Upper lobe of left lung (tissue), 6 donors: ENCODE data around the gene RAB36. TPM values are rescaled to one million over a fixed set of nuclear protein-coding genes. Genes with fewer than 3 reads are reported as not detected.

Experiments used
- ATAC-seq, 2 donors: fragments of 200-7000 bp; cut with Tn5 transposase; one replicate each; pipeline ENCODE4 v1.9.1; 2022; ENCODE audit warnings: mild to moderate bottlenecking in 2 of 2, moderate library complexity in 2 of 2; ENCODE audit not compliant: low FRiP score in 2 of 2
- DNase-seq, 2 donors: peaks; one replicate each; pipeline ENCODE4 v3.0.0-alpha.2; 2019 to 2020
- H3K27ac ChIP-seq, 4 donors: fragments of 200-600 bp; sonication (generic); one replicate each; pipeline ENCODE4 v1.5.1; 2016 to 2019
- H3K27me3 ChIP-seq, 4 donors: fragments of 200-600 bp; sonication (generic); one replicate each; pipeline ENCODE4 v1.5.1; 2017 to 2019
- H3K36me3 ChIP-seq, 4 donors: fragments of 200-600 bp; sonication (generic); one replicate each; pipeline ENCODE4 v1.5.1; 2016 to 2019
- H3K4me1 ChIP-seq, 4 donors: fragments of 200-600 bp; sonication (generic); one replicate each; pipeline ENCODE4 v1.5.1; 2018 to 2019
- H3K4me3 ChIP-seq, 4 donors: fragments of 200-600 bp; sonication (generic); one replicate each; pipeline ENCODE4 v1.5.1; 2017 to 2019; ENCODE audit warnings: mild to moderate bottlenecking in 2 of 4, moderate library complexity in 1 of 4
- H3K9me3 ChIP-seq, 4 donors: fragments of 200-600 bp; sonication (generic); one replicate each; pipeline ENCODE4 v1.5.1; 2018 to 2019
- EP300 ChIP-seq, 4 donors: sonication (generic); formaldehyde crosslinking; IDR thresholded peaks; one replicate each; pipeline ENCODE4 v1.5.1; 2017; ENCODE audit warnings: antibody characterized with exemption in 4 of 4, control low read depth in 2 of 4
- POLR2A ChIP-seq, 4 donors: fragments of 450-650 bp; IDR thresholded peaks; one replicate each; pipeline ENCODE4 v1.5.1; 2016 to 2017; ENCODE audit warnings: antibody characterized with exemption in 4 of 4, mild to moderate bottlenecking in 2 of 4
- POLR2AphosphoS5 ChIP-seq, 2 donors: sonication (generic); formaldehyde crosslinking; IDR thresholded peaks; one replicate each; pipeline ENCODE4 v1.5.1; 2017; ENCODE audit warnings: antibody characterized with exemption in 2 of 2
- WGBS, 2 donors: methylation state at CpG; one replicate each; pipeline ENCODE4 v1.1.5; 2017 to 2018; 5-methylcytosine and 5-hydroxymethylcytosine counted together
- total RNA-seq, 6 donors: library from RNA; depleted of rRNA in 4 of 6; stranded (reverse); fragments of >200 nt in 4 of 6; gene quantifications; one replicate each; pipeline versions ENCODE4 v1.1.0 to v1.2.1, GENCODE V29; 2016 to 2021
- TF ChIP-seq, protein P1 (sequence below), 6 experiments: fragments of 450-650 bp in 4 of 6; fragments of 200-600 bp in 2 of 6; sonication (generic) in 2 of 6; IDR thresholded peaks; one replicate each; pipeline ENCODE4 v1.5.1; 2016 to 2019; ENCODE audit warnings: antibody characterized with exemption in 6 of 6
- donor health status: DM: no; HTN: no; CAD: no; lungs with moderate emphysema.
- donor health status: DM: no; HTN: yes; CAD: no; lungs with severe emphysema.

RAB36 gene, protein sequence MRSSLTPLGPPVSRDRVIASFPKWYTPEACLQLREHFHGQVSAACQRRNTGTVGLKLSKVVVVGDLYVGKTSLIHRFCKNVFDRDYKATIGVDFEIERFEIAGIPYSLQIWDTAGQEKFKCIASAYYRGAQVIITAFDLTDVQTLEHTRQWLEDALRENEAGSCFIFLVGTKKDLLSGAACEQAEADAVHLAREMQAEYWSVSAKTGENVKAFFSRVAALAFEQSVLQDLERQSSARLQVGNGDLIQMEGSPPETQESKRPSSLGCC
- total RNA-seq, result 10 to 100 TPM in 1 of 6 donors, 1 to 10 TPM in 5; 2.6 to 17.5 (median 8.4) TPM

DNA sequence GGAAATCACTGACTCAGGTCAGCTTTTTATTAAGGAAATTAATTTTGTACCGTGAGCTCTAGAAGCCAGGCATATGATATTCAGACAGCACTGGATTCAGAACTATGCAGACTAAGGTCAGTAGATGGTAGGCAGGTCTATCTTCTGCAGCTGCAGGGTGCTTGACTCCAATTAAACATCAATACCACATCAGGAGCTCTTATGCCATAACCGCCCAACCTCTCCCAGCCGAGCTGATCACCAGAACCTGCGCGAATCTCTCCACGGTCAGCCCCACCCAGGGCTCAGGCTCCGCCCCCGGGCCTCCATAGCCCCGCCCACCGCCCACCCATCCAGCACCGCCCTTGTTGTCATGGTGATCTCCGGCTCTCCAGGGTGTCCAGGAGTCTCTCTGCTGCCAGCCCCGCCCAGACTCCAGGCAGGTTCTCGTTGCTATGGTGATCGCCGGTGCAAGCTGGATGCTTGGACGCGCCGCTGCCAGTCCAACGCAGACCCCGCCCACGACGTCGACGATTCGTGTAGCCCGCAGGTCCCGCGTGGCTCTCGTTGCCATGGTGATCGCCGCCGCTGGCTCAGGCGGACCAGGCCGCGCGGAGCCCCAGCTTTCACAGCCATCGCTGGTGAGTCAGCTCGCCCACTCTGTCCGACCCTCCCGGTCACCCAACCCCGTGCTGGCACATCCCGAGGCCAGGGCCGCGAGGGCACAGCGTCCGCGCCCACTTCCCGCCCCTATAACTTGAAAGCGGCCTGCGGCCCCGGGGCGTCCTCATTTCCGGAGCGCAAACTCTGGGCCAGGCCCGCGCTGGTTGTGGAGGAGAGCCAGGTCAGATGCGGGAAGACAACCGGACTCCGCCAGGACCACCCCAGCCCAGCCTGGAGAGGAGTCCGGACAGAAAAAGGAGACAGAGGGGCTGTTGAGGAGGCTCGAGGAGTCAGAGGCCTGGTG, at the start of gene RAB36:
Gene RAB36, plus strand, starts transcription at position 546 of the 946 bp plus-strand sequence. CDS start 1,140 bp downstream, outside the sequence.
- WGBS, 2 donors, result 16 to 19% methylated on average over 20 to 32 of the region's 62 CpGs
- H3K4me3 ChIP-seq, result peak within 1 kb of the TSS; percentile 15 to 56 (median 54)
- TF ChIP-seq, protein P1, sequence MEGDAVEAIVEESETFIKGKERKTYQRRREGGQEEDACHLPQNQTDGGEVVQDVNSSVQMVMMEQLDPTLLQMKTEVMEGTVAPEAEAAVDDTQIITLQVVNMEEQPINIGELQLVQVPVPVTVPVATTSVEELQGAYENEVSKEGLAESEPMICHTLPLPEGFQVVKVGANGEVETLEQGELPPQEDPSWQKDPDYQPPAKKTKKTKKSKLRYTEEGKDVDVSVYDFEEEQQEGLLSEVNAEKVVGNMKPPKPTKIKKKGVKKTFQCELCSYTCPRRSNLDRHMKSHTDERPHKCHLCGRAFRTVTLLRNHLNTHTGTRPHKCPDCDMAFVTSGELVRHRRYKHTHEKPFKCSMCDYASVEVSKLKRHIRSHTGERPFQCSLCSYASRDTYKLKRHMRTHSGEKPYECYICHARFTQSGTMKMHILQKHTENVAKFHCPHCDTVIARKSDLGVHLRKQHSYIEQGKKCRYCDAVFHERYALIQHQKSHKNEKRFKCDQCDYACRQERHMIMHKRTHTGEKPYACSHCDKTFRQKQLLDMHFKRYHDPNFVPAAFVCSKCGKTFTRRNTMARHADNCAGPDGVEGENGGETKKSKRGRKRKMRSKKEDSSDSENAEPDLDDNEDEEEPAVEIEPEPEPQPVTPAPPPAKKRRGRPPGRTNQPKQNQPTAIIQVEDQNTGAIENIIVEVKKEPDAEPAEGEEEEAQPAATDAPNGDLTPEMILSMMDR (IDR thresholded peaks at IDR 0.05), result no peak
- TF ChIP-seq EP300 (IDR thresholded peaks at IDR 0.05), result no peak
- TF ChIP-seq POLR2A (IDR thresholded peaks at IDR 0.05), result peak in 2 of 4 donors; percentile 24 to 42
- peak in 1 of 2 donors; percentile 17 for TF ChIP-seq POLR2AphosphoS5 (IDR thresholded peaks at IDR 0.05)
- H3K27ac ChIP-seq, result peak within 1 kb of the TSS; percentile 32 to 80 (median 64)
- H3K36me3 ChIP-seq, result no peaks in the 10 kb centered on the region
- ATAC-seq (peak; percentile 89 to 91), DNase-seq (peak; percentile 97 to 100)
- no peaks in the 10 kb centered on the region for H3K9me3 ChIP-seq
- H3K4me1 ChIP-seq, result peaks cover 49 to 72% (median 52%) of the 10 kb centered on the region in 4 donors
- H3K27me3 ChIP-seq, result no peaks in the 10 kb centered on the region

DNA sequence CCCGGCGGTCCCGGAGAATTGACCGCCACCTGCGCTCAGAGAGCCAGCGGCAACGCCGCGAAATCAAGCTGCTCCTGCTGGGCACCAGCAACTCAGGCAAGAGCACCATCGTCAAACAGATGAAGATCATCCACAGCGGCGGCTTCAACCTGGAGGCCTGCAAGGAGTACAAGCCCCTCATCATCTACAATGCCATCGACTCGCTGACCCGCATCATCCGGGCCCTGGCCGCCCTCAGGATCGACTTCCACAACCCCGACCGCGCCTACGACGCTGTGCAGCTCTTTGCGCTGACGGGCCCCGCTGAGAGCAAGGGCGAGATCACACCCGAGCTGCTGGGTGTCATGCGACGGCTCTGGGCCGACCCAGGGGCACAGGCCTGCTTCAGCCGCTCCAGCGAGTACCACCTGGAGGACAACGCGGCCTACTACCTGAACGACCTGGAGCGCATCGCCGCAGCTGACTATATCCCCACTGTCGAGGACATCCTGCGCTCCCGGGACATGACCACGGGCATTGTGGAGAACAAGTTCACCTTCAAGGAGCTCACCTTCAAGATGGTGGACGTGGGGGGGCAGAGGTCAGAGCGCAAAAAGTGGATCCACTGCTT, 49.4 kb upstream of the RAB36 start:
- no peaks in the 10 kb centered on the region for H3K27me3 ChIP-seq
- no peak overlapping the region for H3K4me3 ChIP-seq
- H3K36me3 ChIP-seq, result no peaks in the 10 kb centered on the region
- no peak for ATAC-seq
- 91 to 93% methylated on average over 5 to 45 of the region's 45 CpGs for WGBS, 2 donors
- TF ChIP-seq EP300 (IDR thresholded peaks at IDR 0.05), result no peak
- no peak for TF ChIP-seq POLR2A (IDR thresholded peaks at IDR 0.05)
- no peak for TF ChIP-seq POLR2AphosphoS5 (IDR thresholded peaks at IDR 0.05)
- no peaks in the 10 kb centered on the region for H3K9me3 ChIP-seq
- peak in 1 of 2 donors; percentile 75 for DNase-seq
- peaks cover 10 to 17% (median 11%) of the 10 kb centered on the region in 4 donors for H3K4me1 ChIP-seq
- no peak overlapping the region for H3K27ac ChIP-seq

DNA sequence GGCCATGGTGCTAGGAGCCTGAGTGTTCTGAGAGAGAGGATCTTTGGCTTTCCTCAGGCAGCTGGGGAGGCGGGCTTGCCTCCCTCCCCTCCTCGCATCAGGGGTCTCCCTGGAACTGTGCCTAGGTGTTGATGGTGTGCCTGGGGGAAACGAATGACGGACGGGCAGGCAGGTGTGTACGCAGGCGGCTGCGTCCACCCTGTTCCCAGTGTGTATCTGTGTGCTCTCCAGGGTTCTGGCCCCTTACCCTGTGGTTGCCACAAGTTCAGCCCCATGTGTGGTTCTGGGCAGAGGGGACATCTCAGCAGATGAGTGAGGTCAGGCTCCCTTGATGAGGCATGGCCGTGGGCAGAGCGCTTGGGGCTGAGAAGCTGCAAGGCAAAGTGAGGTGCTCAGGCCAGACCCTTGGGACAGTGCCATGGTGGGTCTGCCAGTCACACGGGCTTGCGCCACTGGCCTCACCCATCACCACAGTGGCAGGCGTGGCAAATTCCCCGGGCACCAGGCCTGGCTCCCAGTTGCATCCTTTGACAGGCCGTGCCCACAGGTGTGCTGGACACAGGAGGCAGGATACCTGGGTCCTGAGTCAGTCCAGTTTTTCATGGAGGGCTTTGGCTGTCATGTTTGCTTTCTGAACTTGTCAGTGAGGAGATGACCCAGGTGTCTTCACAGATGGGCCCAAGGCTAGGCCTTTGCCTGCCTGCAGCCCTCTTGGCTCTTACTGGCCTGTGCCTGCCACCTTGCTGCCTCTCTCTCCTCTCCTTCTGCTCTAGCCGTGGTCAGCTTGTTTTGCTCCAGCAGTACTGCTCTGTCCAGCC, 47.7 kb upstream of the RAB36 start:
- WGBS, 2 donors, result 90 to 100% methylated on average over 2 to 3 of the region's 16 CpGs
- Histone ChIP-seq H3K27ac (no peak overlapping the region), H3K36me3 (no peaks in the 10 kb centered on the region), H3K4me1 (peaks cover 10 to 24% (median 11%) of the 10 kb centered on the region in 4 donors), H3K9me3 (no peaks in the 10 kb centered on the region), H3K27me3 (no peaks in the 10 kb centered on the region), H3K4me3 (no peak overlapping the region)
- TF ChIP-seq POLR2AphosphoS5 (IDR thresholded peaks at IDR 0.05) (no peak), EP300 (IDR thresholded peaks at IDR 0.05) (no peak), POLR2A (IDR thresholded peaks at IDR 0.05) (no peak)
- TF ChIP-seq, protein P1 (IDR thresholded peaks at IDR 0.05), result no peak
- ATAC-seq, result no peak
- DNase-seq, result peak in 1 of 2 donors; percentile 56

DNA sequence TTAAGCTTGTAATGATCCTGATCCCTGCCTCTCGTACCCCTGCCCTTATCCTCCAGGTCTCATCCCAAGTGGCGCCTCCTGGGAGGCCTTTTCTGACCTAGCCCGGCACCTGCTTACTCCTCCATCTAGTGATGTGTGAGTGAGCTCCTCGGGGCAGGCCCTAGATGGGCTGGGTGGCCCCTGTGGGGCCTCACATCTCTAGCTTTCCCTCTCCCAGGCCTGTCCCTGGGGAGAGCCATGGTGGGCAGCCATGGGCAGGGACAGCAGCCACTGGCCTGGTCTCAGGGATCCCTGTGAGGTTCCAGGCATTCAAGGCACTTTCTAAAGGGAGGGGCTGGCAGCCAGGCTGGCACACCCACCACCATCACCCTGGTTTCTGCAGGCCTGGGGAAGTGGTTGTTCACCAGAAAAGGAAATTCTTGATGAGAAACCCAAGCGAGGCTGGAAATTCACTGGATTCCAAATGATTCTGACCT, 47.0 kb upstream of the RAB36 start:
- Histone ChIP-seq H3K4me3 (no peak overlapping the region), H3K27ac (peak overlapping the region in 1 of 4 donors; percentile 59), H3K36me3 (no peaks in the 10 kb centered on the region), H3K4me1 (peaks cover 10 to 24% (median 11%) of the 10 kb centered on the region in 4 donors), H3K27me3 (no peaks in the 10 kb centered on the region), H3K9me3 (no peaks in the 10 kb centered on the region)
- WGBS, 2 donors, result 76 to 90% methylated on average over 5 of the region's 5 CpGs
- no peak for ATAC-seq
- no peak for DNase-seq
- TF ChIP-seq POLR2A (IDR thresholded peaks at IDR 0.05) (no peak), POLR2AphosphoS5 (IDR thresholded peaks at IDR 0.05) (no peak)
- TF ChIP-seq, protein P1 (IDR thresholded peaks at IDR 0.05), result no peak
